GM18951 (cell line): ENCODE results near the gene RGS3.

Experiments
- POLR2A ChIP-seq: IDR thresholded peaks from 4 replicates; pipeline ENCODE4 v1.6.1; 2011; ENCODE audit warnings: mild to moderate bottlenecking; ENCODE audit not compliant: insufficient read length, insufficient read depth; ENCODE audit errors: extremely low read depth
- in situ Hi-C: fragments of 300-500 bp; cut with MboI; formaldehyde crosslinking; loops from one replicate; pipeline ENCODE4 v1.12.0; 2022; ENCODE audit warnings: low sequenced_read_pairs, mixed read lengths, inconsistent platforms; ENCODE audit not compliant: unreplicated experiment

RGS3 gene

DNA sequence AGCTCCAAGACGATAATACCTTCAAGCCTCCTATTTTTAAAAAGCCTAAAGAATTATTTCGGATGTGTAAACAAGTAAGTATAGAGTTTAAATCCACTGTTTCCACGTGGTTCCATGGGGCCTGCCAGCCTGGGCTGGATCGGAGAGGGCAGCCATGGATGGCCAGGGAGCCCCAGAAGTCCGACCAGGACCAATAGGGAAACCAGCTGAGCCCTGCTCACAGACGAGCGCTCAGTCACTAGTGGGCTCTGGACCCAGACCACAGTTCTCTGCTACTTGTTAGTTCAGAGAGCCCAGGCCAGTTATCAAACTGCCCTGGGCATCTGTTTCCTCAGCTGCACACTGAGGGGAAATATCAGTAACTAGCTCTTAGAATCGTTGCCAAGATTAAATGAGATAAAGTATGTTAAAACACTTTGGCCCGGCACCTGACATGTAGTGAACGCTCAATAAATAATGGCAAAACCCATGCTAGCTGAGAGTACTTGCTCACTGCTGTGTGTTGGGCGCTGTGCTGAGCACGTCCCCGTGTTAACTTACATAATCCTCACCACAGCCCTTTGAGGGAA is 124.8 kb downstream of the RGS3 start:
- in situ Hi-C loops, result no loop called here
- TF ChIP-seq POLR2A, result no peak

DNA sequence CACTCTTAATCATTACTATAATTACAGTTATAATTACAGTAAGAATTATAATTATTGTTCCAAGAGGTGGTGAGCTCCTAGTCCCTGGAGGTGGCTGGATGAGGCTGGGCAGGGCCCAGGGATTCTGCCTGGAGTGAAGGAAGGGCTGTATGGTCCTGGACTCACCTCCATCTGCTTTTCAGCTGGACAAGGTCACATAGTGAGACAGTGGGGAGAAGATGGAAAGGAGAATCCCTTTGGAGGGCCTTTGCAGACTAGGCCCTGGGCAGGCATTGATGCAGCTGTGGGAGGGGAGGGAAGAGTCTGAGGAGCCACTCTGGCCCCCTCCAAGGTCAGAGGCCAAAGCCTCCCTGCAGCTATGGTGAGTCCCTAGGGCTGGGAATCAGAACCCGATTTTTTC is 125.4 kb downstream of the RGS3 start:
- in situ Hi-C loops, result no loop called here
- no peak for TF ChIP-seq POLR2A

DNA sequence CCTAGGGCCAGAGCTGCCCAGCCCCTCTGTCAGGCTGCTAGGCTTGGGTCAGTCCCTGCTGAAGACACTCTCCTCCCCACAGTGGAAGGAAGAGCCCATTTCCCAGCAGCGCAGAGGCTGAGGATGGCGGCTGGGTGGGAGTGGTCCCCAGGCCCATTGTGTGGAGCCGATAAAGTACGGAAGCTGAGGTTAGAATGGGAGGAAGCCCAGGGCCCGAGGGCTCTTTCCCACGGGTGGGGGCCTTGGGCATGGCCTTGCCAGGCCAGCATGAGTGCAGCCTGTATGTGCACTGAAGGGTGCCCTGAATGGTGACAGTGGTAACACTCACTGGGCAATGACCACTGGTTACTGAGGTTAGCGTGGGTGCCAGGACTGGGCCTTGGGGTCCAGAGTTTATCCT is 125.9 kb downstream of the RGS3 start:
- in situ Hi-C loops, result no loop called here

DNA sequence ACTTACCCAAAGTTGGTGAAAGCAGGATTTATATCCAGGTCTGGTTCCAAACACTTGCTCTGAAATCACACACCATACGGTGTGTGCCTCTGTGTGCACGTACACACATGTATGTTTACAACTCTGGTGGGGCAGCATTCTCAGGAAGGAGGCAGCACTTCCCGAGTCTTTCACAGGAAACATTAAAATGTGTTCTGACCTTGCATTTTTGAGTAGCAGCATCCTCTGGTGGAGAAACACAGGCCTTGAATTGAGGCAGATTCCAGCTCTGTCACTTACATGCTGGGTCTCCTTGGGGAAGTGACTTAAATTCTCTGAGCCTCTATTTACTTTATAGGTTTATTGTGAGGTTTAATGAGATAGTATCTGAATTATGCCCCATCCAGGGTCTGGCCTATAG is 126.4 kb downstream of the RGS3 start:
- in situ Hi-C loops, result loop anchor here (10.0 kb wide), 1 partner anchor 145 kb away; no protein-coding TSS in a partner anchor
- no peak for TF ChIP-seq POLR2A

More for the DNA sequence above, 125.9 kb downstream of the RGS3 start:
- no peak for TF ChIP-seq POLR2A

DNA sequence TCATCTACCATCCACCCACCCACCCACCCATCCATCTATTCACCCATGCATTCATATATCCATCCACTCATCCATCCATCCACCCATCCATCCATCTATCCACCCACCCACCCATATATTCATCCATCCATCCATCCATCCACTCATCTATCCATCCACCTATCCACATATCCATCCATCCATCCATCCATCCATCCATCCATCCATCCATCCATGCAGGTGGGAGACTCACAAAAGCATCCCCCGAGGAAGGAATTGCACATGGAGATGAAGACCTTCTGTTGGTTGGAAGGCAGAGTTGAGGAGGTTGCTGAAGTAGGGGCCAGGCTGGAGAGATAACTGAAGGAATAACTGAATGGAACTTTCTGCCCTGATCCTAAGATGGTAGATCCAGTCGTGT is 126.9 kb downstream of the RGS3 start:
- in situ Hi-C loops, result loop anchor here (10.0 kb wide), 1 partner anchor 146 kb away; no protein-coding TSS in a partner anchor
- TF ChIP-seq POLR2A, result no peak

DNA sequence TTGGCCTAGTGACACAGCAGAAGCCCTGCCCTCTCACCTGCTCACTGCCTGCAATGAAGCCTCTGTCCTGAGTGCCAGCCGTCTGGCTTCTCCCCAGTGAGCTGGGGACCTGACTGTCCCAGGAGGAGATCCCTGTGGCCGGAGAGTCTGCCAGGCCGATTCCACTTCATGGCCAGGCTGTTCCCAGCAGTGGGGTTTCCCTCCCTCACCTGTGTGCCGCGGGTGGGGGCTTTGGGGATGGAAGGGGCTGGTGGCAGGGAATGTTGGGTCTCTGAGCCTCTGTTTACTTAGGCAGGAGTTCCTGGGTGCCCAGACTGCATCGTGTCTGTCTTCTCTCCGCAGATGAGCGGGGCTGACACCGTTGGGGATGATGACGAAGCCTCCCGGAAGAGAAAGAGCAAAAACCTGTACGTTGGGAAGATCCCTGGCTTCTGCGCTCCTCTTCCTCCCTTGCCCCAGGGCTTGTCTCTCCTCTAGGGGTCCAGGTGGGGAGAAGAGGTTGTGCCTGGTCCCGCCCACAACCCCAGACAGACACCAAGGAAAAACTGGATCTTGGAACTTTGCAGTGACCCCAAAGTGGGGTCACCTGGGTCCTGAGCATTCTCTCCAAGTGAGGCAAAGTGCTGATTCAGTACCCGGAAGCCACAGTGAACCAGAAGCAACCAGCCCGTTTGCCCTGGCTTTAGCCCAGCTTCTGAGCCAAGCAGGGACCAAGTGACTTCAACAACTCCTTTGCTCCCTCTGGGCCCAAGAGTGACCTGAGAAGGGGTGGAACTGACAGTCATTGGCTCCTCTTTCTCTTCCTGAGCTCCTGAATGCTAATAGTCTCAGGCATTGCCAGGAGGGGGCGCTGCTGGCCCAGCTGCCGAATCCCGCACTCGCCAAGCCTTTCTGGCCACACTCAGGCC is 127.7 kb downstream of the RGS3 start:
- in situ Hi-C loops, result loop anchor here (10.0 kb wide), 1 partner anchor 146 kb away; no protein-coding TSS in a partner anchor
- peak; percentile 23 for TF ChIP-seq POLR2A

DNA sequence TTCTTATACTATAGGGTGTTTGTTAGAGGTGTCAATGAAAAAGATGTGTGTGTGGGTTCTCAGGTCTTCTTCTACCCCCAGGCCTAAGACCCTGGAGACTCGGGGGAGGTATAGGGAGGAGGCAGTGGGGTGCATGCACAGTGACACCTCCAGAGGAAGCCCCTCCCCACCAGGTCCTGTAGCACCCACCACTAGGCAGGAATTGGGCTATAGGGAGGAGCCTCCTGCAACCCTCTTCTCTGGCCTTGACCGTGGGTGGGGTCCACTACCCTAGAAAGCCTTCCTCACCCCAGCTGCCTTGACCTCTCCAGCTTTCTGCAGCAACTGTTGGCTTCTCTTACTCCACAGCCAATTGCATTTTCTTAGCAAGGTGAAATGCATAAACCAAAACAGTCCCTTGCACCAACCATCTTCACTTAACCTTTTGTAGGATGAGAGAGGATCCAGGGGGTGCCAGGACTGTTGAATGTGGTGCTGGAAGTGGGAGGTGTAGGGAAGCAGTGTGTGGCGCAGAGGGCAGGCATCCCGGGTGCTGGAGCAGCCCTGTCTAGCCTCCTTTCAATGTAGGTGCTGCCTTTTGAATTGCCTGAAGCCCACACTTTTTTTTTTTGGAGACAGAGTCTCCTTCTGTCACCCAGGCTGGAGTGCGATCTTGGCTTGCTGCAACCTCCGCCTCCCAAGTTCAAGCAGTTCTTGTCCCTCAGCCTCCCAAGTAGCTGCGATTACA is 128.5 kb downstream of the RGS3 start:
- TF ChIP-seq POLR2A, result no peak
- in situ Hi-C loops, result loop anchor here (10.0 kb wide), 1 partner anchor 147 kb away; no protein-coding TSS in a partner anchor

DNA sequence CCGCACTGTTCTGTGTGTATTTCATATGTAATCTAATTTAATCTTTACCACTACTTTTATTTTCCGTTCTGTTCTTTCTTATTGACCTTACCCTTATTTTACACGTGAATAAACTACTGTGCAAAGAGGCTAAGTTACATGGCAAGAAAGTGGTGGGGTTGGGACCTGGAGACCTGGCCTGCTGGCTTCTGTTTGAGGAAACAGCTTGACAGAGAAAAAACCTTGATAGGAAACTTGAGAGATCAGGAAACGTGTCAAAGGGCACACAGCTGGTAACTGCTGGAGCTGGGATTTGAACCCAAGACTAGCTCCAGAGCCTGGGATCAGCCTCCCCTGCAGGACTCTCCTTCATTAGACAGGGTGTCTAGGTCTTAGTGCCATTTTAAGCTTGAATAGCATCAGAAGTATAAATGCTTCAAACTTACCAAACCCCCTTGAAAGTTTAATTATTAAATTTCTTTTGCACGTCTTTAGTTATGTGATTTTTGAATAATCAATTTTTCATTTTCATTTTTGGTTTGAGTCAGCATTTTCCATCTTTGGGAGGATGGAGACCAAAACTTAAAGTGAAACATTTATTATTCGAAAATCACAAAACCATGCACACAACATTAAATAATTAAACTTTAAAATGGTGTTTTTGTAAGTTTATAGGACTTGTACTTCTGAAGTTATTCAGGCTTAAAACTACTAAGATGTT is 129.5 kb downstream of the RGS3 start:
- no peak for TF ChIP-seq POLR2A
- in situ Hi-C loops, result loop anchor here (10.0 kb wide), 1 partner anchor 148 kb away; no protein-coding TSS in a partner anchor

DNA sequence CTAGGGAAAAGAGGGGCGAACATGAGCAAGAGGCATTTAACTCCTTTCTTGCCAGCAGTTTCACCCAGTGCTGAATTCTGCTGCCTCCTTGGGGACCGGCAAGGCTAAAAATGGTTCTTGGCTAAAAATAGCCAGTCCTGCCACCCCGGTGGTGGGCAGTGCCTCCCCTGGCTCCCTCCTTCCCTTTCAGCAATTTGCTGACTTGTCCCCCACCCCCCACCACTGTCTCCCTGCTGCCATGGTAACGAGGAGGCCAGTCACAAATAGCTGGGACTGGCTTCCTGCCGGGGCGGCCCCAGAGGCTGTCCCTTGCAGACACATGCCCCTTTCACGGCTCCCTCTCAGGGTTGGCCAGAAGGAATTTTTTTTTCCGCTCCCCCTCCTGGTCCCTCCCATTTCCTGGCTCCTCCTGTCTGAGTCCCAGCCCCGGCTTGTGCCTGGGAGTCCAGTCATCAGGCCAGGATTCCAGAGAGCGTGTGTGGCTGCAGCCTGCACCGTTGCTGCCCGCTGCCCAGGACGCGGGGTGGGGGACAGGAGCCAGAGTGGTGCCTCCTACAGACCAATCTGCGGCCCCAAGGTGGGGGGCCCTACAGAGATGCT is 130.3 kb downstream of the RGS3 start:
- TF ChIP-seq POLR2A, result peak; percentile 55
- in situ Hi-C loops, result loop anchor here (10.0 kb wide), 1 partner anchor 149 kb away; no protein-coding TSS in a partner anchor

DNA sequence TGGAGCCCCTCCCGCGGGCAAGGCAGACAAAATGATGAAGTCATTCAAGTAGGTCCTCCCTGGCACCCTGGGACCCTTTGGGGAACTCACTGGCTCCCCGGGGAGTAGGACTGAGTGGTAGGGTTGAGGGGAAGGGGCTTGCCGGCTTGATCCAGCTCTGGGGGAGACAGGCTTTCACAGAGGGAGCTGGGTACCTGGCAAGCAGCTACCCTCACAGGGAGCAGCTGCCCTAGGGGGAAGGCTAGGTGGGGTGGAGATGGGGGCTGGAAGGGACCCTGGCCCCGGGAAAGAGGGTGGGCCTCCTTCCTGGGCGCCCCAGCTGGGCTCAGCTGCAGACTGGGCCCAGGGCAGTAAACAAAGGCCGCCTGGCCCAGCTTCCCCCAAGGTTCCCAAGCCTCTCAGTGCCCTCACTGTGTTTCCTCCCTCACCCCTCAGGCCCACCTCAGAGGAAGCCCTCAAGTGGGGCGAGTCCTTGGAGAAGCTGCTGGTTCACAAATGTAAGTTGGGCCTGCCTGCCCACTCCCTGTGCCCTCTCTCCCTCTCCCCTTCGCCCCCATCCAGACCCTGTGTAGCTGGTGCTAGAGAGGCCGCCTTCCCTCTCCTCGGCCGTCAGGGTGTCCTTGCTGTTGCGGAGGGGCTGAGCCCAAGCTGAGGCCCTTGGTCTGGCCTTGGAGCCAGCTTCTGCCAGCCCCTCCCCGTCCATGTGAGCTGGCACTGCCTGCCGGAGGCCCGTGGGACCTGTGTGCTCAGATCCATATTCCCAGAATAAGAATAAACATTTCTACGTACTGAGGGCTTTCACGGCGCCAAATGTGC is 131.2 kb downstream of the RGS3 start:
- TF ChIP-seq POLR2A, result no peak
- in situ Hi-C loops, result loop anchor here (10.0 kb wide), 1 partner anchor 150 kb away; no protein-coding TSS in a partner anchor

DNA sequence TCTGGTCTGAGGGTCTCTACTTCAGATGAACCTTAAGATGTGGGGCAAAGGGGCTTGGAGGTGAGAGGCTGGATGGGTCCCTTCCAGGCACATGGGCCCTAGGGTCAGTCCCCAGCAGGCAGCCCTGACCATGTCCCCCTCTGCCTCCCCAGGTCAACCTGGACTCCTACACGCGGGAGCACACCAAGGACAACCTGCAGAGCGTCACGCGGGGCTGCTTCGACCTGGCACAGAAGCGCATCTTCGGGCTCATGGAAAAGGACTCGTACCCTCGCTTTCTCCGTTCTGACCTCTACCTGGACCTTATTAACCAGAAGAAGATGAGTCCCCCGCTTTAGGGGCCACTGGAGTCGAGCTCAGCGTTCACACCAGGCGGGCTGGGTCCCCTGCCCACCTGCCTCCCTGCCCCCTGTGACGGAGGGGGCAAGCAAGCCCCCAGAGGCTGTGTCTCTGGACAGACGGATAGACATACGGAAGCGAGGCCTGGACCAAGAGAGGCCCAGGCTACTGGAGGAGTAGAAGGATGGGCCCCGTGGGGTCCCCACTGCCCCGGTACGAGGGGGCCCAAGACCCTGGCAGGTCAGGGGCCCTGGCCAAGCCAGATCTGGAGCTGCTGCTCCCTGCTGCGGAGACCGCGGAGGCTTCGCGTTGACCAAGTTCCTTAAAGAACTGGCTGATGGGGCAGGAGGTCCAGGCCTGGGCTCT is 133.2 kb downstream of the RGS3 start:
- TF ChIP-seq POLR2A, result no peak
- in situ Hi-C loops, result loop anchor here (10.0 kb wide), 1 partner anchor 152 kb away; no protein-coding TSS in a partner anchor
